H1 (cell line): ENCODE data around the gene PPM1F. TPM values are rescaled to one million over a fixed set of nuclear protein-coding genes. Genes with fewer than 3 reads are reported as not detected.

Experiments used
- CTCF ChIA-PET: fragments of 300-600 bp; sonication (Branson Sonifier 250); formaldehyde crosslinking; loops from one replicate; lab custom pipeline; 2021; ENCODE audit not compliant: partially characterized antibody; lab: Charles Lee
- POLR2A ChIA-PET: fragments of 300-600 bp; sonication (Branson Sonifier 250); formaldehyde crosslinking; loops from one replicate; lab custom pipeline; 2021; ENCODE audit warnings: inconsistent platforms; ENCODE audit not compliant: partially characterized antibody; lab: Charles Lee
- DNase-seq, 2 experiments: peaks; one replicate each; pipeline versions ENCODE4 v3.0.0 to v3.0.0-alpha.2; 2010 to 2022; ENCODE audit warnings: low spot score in 2 of 2, low read depth in 1 of 2, mixed read lengths in 1 of 2
- FAIRE-seq: peaks from 2 replicates; lab custom pipeline; 2011; peaks lifted over from hg19 to GRCh38; lab: Jason Lieb, UNC
- H2AFZ ChIP-seq: 2 replicates; pipeline ENCODE4 v1.8.1; 2012; ENCODE audit warnings: low read length, inconsistent platforms
- H2AK5ac ChIP-seq: 2 replicates; pipeline ENCODE4 v1.6.1; 2013; ENCODE audit warnings: low read depth, low read length
- H2BK120ac ChIP-seq: replicated peaks from 2 replicates; pipeline ENCODE3; 2013; ENCODE audit warnings: low read depth, low read length, inconsistent platforms
- H2BK12ac ChIP-seq: 2 replicates; pipeline ENCODE4 v1.6.1; 2013; ENCODE audit warnings: low read depth, low read length
- H2BK15ac ChIP-seq: 2 replicates; pipeline ENCODE4 v1.6.1; 2013; ENCODE audit warnings: low read length
- H2BK20ac ChIP-seq: 2 replicates; pipeline ENCODE4 v1.6.1; 2013; ENCODE audit warnings: low read length
- H2BK5ac ChIP-seq: 2 replicates; pipeline ENCODE4 v1.6.1; 2013; ENCODE audit warnings: low read depth, low read length
- H3K14ac ChIP-seq: 2 replicates; pipeline ENCODE4 v1.6.1; 2013; ENCODE audit warnings: inconsistent platforms; ENCODE audit not compliant: insufficient read length
- H3K18ac ChIP-seq: 2 replicates; pipeline ENCODE4 v1.6.1; 2013; ENCODE audit warnings: low read length; ENCODE audit errors: extremely low read depth
- H3K23ac ChIP-seq: 2 replicates; pipeline ENCODE4 v1.6.1; 2013; ENCODE audit warnings: inconsistent platforms; ENCODE audit not compliant: insufficient read length
- H3K23me2 ChIP-seq: 2 replicates; pipeline ENCODE4 v1.6.1; 2013; ENCODE audit warnings: low read depth, low read length
- H3K27ac ChIP-seq: 2 replicates; pipeline ENCODE4 v1.6.1; 2011; ENCODE audit warnings: low read depth, low read length, inconsistent platforms
- H3K27me3 ChIP-seq, 4 experiments: replicated peaks in 1 of 4; 1 replicate in 1 of 4; 2 replicates in 3 of 4; pipeline versions ENCODE4 v1.6.1 to v1.8.1; 2011 to 2013; ENCODE audit warnings: low read length in 3 of 4, mild to moderate bottlenecking in 3 of 4, inconsistent platforms in 2 of 4, mixed read lengths in 2 of 4, moderate library complexity in 1 of 4; ENCODE audit not compliant: control insufficient read depth in 3 of 4, insufficient read depth in 3 of 4; ENCODE audit errors: extremely low read depth in 1 of 4
- H3K36me3 ChIP-seq, 4 experiments: 2 replicates each; pipeline versions ENCODE4 v1.6.1 to v1.8.1; 2011 to 2013; ENCODE audit warnings: mild to moderate bottlenecking in 4 of 4, low read length in 3 of 4, moderate library complexity in 2 of 4, control low read depth in 1 of 4, inconsistent platforms in 1 of 4; ENCODE audit not compliant: insufficient read depth in 4 of 4, control insufficient read depth in 2 of 4
- H3K4ac ChIP-seq: replicated peaks from 2 replicates; pipeline ENCODE3; 2013; ENCODE audit warnings: low read length, low read depth, mixed read lengths, inconsistent platforms; ENCODE audit not compliant: insufficient read length
- H3K4me1 ChIP-seq, 4 experiments: replicated peaks in 1 of 4; 1 replicate in 1 of 4; 2 replicates in 3 of 4; pipeline versions ENCODE4 v1.6.1 to v1.8.1; 2011 to 2013; ENCODE audit warnings: low read length in 3 of 4, inconsistent platforms in 2 of 4, mixed read lengths in 1 of 4; ENCODE audit not compliant: insufficient read depth in 4 of 4, control insufficient read depth in 3 of 4
- H3K4me2 ChIP-seq, 2 experiments: 2 replicates each; pipeline versions ENCODE4 v1.6.1 to v1.8.1; 2011 to 2013; ENCODE audit warnings: low read depth in 2 of 2, low read length in 2 of 2, control low read depth in 1 of 2, inconsistent platforms in 1 of 2, mild to moderate bottlenecking in 1 of 2; ENCODE audit not compliant: insufficient read depth in 1 of 2
- H3K4me3 ChIP-seq, 4 experiments: fragments of 200-600, 300-600 bp in 1 of 4; sonication (generic), shearing (Covaris generic), sonication (Bioruptor Twin) in 1 of 4; 2 replicates each; pipeline versions ENCODE4 v1.5.1 to v1.8.1; 2011 to 2016; ENCODE audit warnings: low read length in 4 of 4, low read depth in 3 of 4, control low read depth in 2 of 4, inconsistent platforms in 2 of 4, mild to moderate bottlenecking in 2 of 4, mixed read lengths in 1 of 4, moderate library complexity in 1 of 4; ENCODE audit not compliant: insufficient read depth in 2 of 4; ENCODE audit errors: extremely low read depth in 1 of 4
- H3K56ac ChIP-seq: replicated peaks from 2 replicates; pipeline ENCODE3; 2013; ENCODE audit warnings: low read depth, mild to moderate bottlenecking, mixed read lengths, low read length, inconsistent platforms; ENCODE audit not compliant: insufficient read length
- H3K79me1 ChIP-seq: 2 replicates; pipeline ENCODE4 v1.6.1; 2013; ENCODE audit warnings: low read depth, low read length, control low read depth
- H3K79me2 ChIP-seq, 2 experiments: 2 replicates each; pipeline versions ENCODE4 v1.6.1 to v1.8.1; 2012 to 2013; ENCODE audit warnings: low read length in 2 of 2, mild to moderate bottlenecking in 2 of 2, inconsistent platforms in 1 of 2; ENCODE audit not compliant: insufficient read depth in 2 of 2, control insufficient read depth in 1 of 2
- H3K9ac ChIP-seq, 4 experiments: replicated peaks in 1 of 4; 1 replicate in 1 of 4; 2 replicates in 3 of 4; pipeline versions ENCODE4 v1.6.1 to v1.8.1; 2011 to 2013; ENCODE audit warnings: low read depth in 3 of 4, low read length in 3 of 4, control low read depth in 2 of 4, mild to moderate bottlenecking in 2 of 4, moderate library complexity in 2 of 4, inconsistent platforms in 1 of 4; ENCODE audit errors: extremely low read depth in 1 of 4
- H3K9me3 ChIP-seq, 2 experiments: 2 replicates each; pipeline versions ENCODE4 v1.6.1 to v1.8.1; 2012 to 2013; ENCODE audit warnings: mild to moderate bottlenecking in 2 of 2, moderate library complexity in 2 of 2, control low read depth in 1 of 2, inconsistent platforms in 1 of 2, low read depth in 1 of 2, low read length in 1 of 2, mixed read lengths in 1 of 2; ENCODE audit not compliant: insufficient read depth in 2 of 2
- H4K20me1 ChIP-seq, 2 experiments: replicated peaks in 1 of 2; 2 replicates each; pipeline versions ENCODE3 to v1.8.1; 2011 to 2013; ENCODE audit warnings: inconsistent platforms in 2 of 2, low read length in 2 of 2, mild to moderate bottlenecking in 1 of 2; ENCODE audit not compliant: insufficient read depth in 2 of 2, control insufficient read depth in 1 of 2
- H4K5ac ChIP-seq: 2 replicates; pipeline ENCODE4 v1.6.1; 2013; ENCODE audit warnings: low read length, low read depth, mixed read lengths, inconsistent platforms; ENCODE audit not compliant: insufficient read length
- H4K8ac ChIP-seq: 2 replicates; pipeline ENCODE4 v1.8.0; 2013; ENCODE audit warnings: mild to moderate bottlenecking, moderate library complexity, low read length, inconsistent platforms; ENCODE audit not compliant: insufficient read depth; ENCODE audit errors: extremely low read depth
- H4K91ac ChIP-seq: replicated peaks from 2 replicates; pipeline ENCODE3; 2013; ENCODE audit warnings: low read length, mixed read lengths, inconsistent platforms; ENCODE audit not compliant: insufficient read length
- E2F6 ChIP-seq: IDR thresholded peaks from 2 replicates; pipeline ENCODE4 v1.6.1; 2012; ENCODE audit warnings: inconsistent platforms
- FOSL1 ChIP-seq: IDR thresholded peaks from 2 replicates; pipeline ENCODE4 v1.6.1; 2011; ENCODE audit warnings: mild to moderate bottlenecking, low read depth, low read length, moderate library complexity; ENCODE audit not compliant: insufficient read depth
- PHF8 ChIP-seq: fragments of 200-600 bp; sonication (generic); conservative IDR thresholded peaks from 2 replicates; pipeline ENCODE4 v1.7.1; 2012; ENCODE audit warnings: low read depth, mild to moderate bottlenecking, inconsistent platforms, low read length, moderate library complexity
- WGBS, 2 experiments: shearing (Covaris generic) in 1 of 2; methylation state at CpG; one replicate each; pipeline versions ENCODE4 v1.1.6 to v1.1.7; 2013 to 2015; ENCODE audit warnings: low lambda C conversion rate in 2 of 2, mixed read lengths in 2 of 2, inconsistent platforms in 1 of 2, low coverage in 1 of 2, missing lambda C conversion rate in 1 of 2; ENCODE audit not compliant: insufficient replicate concordance in 2 of 2, insufficient coverage in 1 of 2, insufficient read length in 1 of 2; ENCODE audit errors: extremely low coverage in 1 of 2, missing lambda C conversion rate in 1 of 2; 5-methylcytosine and 5-hydroxymethylcytosine counted together
- polyA plus RNA-seq, 7 experiments: library from polyadenylated mRNA; depleted of rRNA in 3 of 7; stranded (reverse) in 5 of 7; unstranded in 2 of 7; fragments of >200 nt in 5 of 7; fragments of 200-250 nt in 2 of 7; gene quantifications; 1 replicate in 5 of 7; 2 replicates in 1 of 7; 4 replicates in 1 of 7; pipeline versions ENCODE4 v1.2.1 to v1.2.3, GENCODE V29; 2011 to 2013; ENCODE audit warnings: missing spikeins in 2 of 7, mixed read lengths in 2 of 7
- total RNA-seq: library from RNA; stranded (reverse); fragmentation: NEBNext Ultra II Directional; extraction: Animal tissue kit (Norgen Biotek cat#: 25700); gene quantifications from 2 replicates; pipeline ENCODE4 v1.2.1, GENCODE V29; 2021

Gene PPM1F
- total and polyA plus RNA-seq, 2 of the 8 experiments (the other 6 are each of a cell fraction or from before 2014, with no cell fraction given), result 12.4 to 22.8 TPM

- no peak overlapping the region for H2BK20ac ChIP-seq
- FAIRE-seq, result no peak
- TF ChIP-seq FOSL1 (no peak), E2F6 (no peak), PHF8 (no peak)
Observed at GRCh38 chr22:21898354-21898896, 54.2 kb downstream of the PPM1F start.

More at GRCh38 chr22:21898354-21898896, 54.2 kb downstream of the PPM1F start:
- no peak overlapping the region for H3K14ac ChIP-seq
- H4K20me1 ChIP-seq, result no peaks in the 10 kb centered on the region
- no peaks in the 10 kb centered on the region for H3K23me2 ChIP-seq
- H2AFZ ChIP-seq, result no peak overlapping the region
- H3K23ac ChIP-seq, result no peak overlapping the region
- no peaks in the 10 kb centered on the region for H3K36me3 ChIP-seq
- H4K5ac ChIP-seq, result no peak overlapping the region
- no peaks in the 10 kb centered on the region for H3K79me2 ChIP-seq
- CTCF ChIA-PET, result interaction anchor here (1.1 to 1.3 kb wide), 3 partner anchors 9 to 127 kb away, joined by 3 read pairs; no protein-coding TSS in a partner anchor
- H3K4me1 ChIP-seq, result no peaks in the 10 kb centered on the region
- no peak overlapping the region for H3K4me3 ChIP-seq
- H2BK5ac ChIP-seq, result no peak overlapping the region
- no peak overlapping the region for H3K9ac ChIP-seq
- no peak overlapping the region for H4K91ac ChIP-seq
- no peaks in the 10 kb centered on the region for H3K79me1 ChIP-seq
- DNase-seq, result no peak
- no peak overlapping the region for H2BK12ac ChIP-seq
- no peak overlapping the region for H3K18ac ChIP-seq
- no peak overlapping the region for H3K4me2 ChIP-seq
- H2AK5ac ChIP-seq, result no peak overlapping the region
- H3K4ac ChIP-seq, result no peak overlapping the region
- WGBS, 2 experiments, result 88% methylated on average over 1 of the region's 1 CpG; no CpG with 5 or more reads in 1 of the 2 experiments
- no peak overlapping the region for H3K27ac ChIP-seq
- POLR2A ChIA-PET, result interaction anchor here (0.7 kb wide), 1 partner anchor 127 kb away, joined by 3 read pairs; no protein-coding TSS in a partner anchor
- no peaks in the 10 kb centered on the region for H3K9me3 ChIP-seq
- no peak overlapping the region for H3K56ac ChIP-seq
- no peak overlapping the region for H2BK120ac ChIP-seq
- no peak overlapping the region for H4K8ac ChIP-seq
- no peak overlapping the region for H2BK15ac ChIP-seq
- H3K27me3 ChIP-seq, result no peaks in the 10 kb centered on the region
